Fibroblast of the aortic adventitia (primary cell): ENCODE data around the gene CNGA1. TPM values are rescaled to one million over a fixed set of nuclear protein-coding genes. Genes with fewer than 3 reads are reported as not detected.

Experiments
- DNase-seq: peaks from one replicate; pipeline ENCODE4 v3.0.0-alpha.2; 2010; ENCODE audit warnings: low read depth
- H3K4me3 ChIP-seq: 2 replicates; pipeline ENCODE4 v1.5.1; 2011; ENCODE audit warnings: low read depth, mild to moderate bottlenecking, control low read depth, low read length, moderate library complexity
- CTCF ChIP-seq: IDR thresholded peaks from 2 replicates; pipeline ENCODE4 v1.5.1; 2011; ENCODE audit warnings: mild to moderate bottlenecking, low read length, control low read depth, inconsistent platforms; ENCODE audit not compliant: insufficient read depth
- total RNA-seq: library from RNA; depleted of rRNA; stranded (reverse); fragments of >200 nt; gene quantifications from 2 replicates; pipeline ENCODE4 v1.2.3, GENCODE V29; 2012; ENCODE audit warnings: low replicate concordance

CNGA1 gene
- total RNA-seq, 1 donor, result 0.18 TPM

DNA sequence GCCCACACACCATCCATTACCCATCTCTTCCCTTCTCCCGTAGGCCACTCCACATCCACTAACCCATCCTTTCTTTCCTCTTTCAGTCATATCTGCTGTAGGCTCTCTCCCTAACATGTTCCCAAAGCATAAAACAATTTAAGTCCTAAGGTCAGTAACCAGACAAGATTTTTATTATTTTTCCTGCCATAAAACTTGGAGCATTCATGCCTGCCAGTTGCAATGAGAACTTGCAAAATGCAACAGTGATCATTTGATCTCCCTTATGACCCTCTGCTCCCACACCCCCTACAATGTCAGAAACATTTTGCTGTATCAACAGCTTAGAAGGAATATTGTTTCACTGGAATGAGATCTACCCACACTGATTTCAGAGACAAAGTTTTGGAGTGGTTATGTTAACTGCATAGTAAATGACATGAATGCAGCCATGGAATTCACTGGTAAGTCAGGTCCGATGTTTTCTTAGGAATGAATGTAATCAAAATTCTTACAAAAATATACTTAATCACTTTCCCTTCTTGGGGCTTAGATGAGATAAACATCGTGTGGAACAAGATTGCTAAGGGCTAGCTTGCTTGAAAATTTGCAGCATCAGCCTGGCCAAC, 5.8 kb upstream of the CNGA1 start:
- no peak overlapping the region for H3K4me3 ChIP-seq
- no peak for TF ChIP-seq CTCF
- DNase-seq, result peak; percentile 25

DNA sequence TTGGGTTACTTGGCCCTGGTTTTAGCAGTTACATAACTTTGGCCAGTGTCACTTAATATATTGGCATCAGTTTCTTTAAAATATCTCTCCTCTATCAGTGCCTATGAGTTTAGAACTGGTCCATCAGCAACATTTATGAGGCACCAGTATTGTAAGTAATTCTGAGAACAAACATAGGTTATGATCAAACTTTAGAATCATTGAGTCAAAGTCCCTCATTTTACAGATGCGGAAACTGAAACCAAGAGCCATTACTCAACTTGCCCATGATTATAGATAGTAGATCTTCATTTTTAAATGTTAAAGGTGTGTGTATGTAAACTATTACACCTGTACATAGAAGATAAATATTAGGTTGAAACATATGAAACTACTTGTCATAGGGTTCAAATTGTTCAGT, 4.6 kb upstream of the CNGA1 start:
- no peak for TF ChIP-seq CTCF
- no peak for DNase-seq
- H3K4me3 ChIP-seq, result no peak overlapping the region

DNA sequence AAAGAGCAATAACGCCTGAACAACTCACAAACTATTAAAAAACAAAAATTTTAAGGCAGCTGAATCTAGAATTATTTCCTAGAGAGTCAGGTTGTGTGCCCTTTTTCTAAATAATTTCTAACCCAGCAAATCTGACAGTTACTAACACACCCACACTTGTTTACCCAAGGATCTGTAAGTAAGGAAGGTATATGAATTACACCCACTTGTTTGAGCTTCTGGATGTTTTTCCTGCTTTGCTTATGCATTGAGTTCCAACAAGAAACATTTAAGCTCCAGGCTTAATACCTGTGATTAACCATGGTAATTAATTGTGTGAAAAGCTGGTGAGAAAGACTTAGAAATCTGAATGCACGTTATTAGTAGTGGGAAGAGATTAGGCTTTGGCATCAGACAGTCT, 1.6 kb upstream of the CNGA1 start:
- no peak for TF ChIP-seq CTCF
- DNase-seq, result no peak
- H3K4me3 ChIP-seq, result no peak overlapping the region

- H3K4me3 ChIP-seq, result peak overlapping the region; percentile 85
- TF ChIP-seq CTCF, result no peak
- peak; percentile 58 for DNase-seq
Observed at GRCh38 chr4:48017108-48017571, 659 bp upstream of the CNGA1 start.

DNA sequence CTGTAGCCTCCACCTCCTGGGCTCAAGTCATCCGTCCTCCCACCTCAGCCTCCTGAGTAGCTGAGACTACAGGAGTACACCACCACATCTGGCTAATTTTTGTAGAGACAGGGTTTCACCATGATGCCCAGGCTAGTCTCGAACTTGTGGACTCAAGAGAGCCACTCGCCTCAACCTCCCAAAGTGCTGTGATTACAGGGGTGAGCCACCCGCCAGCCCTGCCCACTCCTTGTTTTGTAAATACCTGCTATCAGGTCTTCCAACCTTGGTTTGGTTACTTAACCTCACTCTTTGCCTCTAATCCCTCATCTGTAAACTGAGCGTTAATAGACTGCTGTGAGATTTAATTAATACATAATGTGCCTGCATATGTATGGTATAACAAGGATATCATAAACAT, 803 bp downstream of the CNGA1 start:
- peak overlapping the region; percentile 85 for H3K4me3 ChIP-seq
- no peak for DNase-seq
- no peak for TF ChIP-seq CTCF

DNA sequence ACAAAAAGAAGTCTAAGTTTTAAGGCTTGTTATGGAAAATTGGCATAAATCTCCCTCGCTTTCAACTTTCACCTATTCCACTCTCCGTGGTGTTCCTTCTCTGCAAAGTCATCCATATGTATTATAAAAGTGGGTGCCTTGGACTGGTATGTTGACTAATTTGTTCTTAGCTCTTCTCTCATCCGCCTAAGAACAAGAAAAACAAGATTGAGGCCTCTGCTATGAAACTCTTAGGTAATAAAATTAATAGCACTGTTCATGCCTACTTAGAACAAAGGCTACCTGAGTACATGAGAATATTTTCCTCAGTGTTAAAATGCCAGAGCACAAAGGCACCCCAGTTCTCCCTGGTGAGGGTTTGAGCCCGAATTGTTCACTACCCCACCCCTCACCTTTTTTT, 1.3 kb downstream of the CNGA1 start:
- no peak for TF ChIP-seq CTCF
- no peak for DNase-seq
- no peak overlapping the region for H3K4me3 ChIP-seq

- no peak overlapping the region for H3K4me3 ChIP-seq
- DNase-seq, result peak; percentile 20
- TF ChIP-seq CTCF, result no peak
Observed at GRCh38 chr4:48012824-48013223, 3.7 kb downstream of the CNGA1 start.
